GM19397 (cell line): ENCODE results near the gene SLC4A4.

Experiments
- ATAC-seq: cut with Tn5 transposase; IDR thresholded peaks from one replicate; pipeline ENCODE4 v1.9.1; 2021; ENCODE audit warnings: mild to moderate bottlenecking, moderate library complexity; ENCODE audit not compliant: unreplicated experiment

The SLC4A4 gene

GRCh38 chr4:71338846-71339593, at the start of gene SLC4A4:
Gene SLC4A4, plus strand, starts transcription at chr4:71339020.
- ATAC-seq = peak; percentile 98

- ATAC-seq = no peak
Measured at GRCh38 chr4:71290074-71290473, 48.7 kb upstream of the SLC4A4 start.

GRCh38 chr4:71290476-71290875, 48.3 kb upstream of the SLC4A4 start:
- no peak for ATAC-seq

- no peak for ATAC-seq
Measured at GRCh38 chr4:71292228-71292627, 46.6 kb upstream of the SLC4A4 start.

- ATAC-seq = no peak
Measured at GRCh38 chr4:71293705-71294104, 45.1 kb upstream of the SLC4A4 start.

GRCh38 chr4:71294301-71294700, 44.5 kb upstream of the SLC4A4 start:
- no peak for ATAC-seq

- ATAC-seq = no peak
Measured at GRCh38 chr4:71296945-71297344, 41.9 kb upstream of the SLC4A4 start.

- ATAC-seq = no peak
Measured at GRCh38 chr4:71300362-71300761, 38.5 kb upstream of the SLC4A4 start.

GRCh38 chr4:71300964-71301363, 37.9 kb upstream of the SLC4A4 start:
- no peak for ATAC-seq

GRCh38 chr4:71303287-71303686, 35.5 kb upstream of the SLC4A4 start:
- ATAC-seq = no peak

- no peak for ATAC-seq
Measured at GRCh38 chr4:71303850-71304249, 35.0 kb upstream of the SLC4A4 start.

GRCh38 chr4:71304289-71304850, 34.5 kb upstream of the SLC4A4 start:
- no peak for ATAC-seq

- ATAC-seq = no peak
Measured at GRCh38 chr4:71307729-71308128, 31.1 kb upstream of the SLC4A4 start.

GRCh38 chr4:71322425-71322824, 16.4 kb upstream of the SLC4A4 start:
- ATAC-seq = no peak

GRCh38 chr4:71333368-71333767, 5.5 kb upstream of the SLC4A4 start:
- no peak for ATAC-seq

GRCh38 chr4:71333960-71334359, 4.9 kb upstream of the SLC4A4 start:
- ATAC-seq = no peak

- no peak for ATAC-seq
Measured at GRCh38 chr4:71334465-71334882, 4.3 kb upstream of the SLC4A4 start.

- no peak for ATAC-seq
Measured at GRCh38 chr4:71343670-71344466, 5.0 kb downstream of the SLC4A4 start.

- ATAC-seq = no peak
Measured at GRCh38 chr4:71346710-71347109, 7.9 kb downstream of the SLC4A4 start.

GRCh38 chr4:71348586-71348985, 9.8 kb downstream of the SLC4A4 start:
- ATAC-seq = no peak

- no peak for ATAC-seq
Measured at GRCh38 chr4:71355045-71355444, 16.2 kb downstream of the SLC4A4 start.

GRCh38 chr4:71355971-71356370, 17.2 kb downstream of the SLC4A4 start:
- no peak for ATAC-seq
